GM12874 (cell line): ENCODE measurements around the gene TRIM15.

Experiments
- CTCF ChIP-seq: IDR thresholded peaks from 2 replicates; pipeline ENCODE4 v1.5.1; 2011; ENCODE audit warnings: low read depth, mild to moderate bottlenecking, control low read depth, low read length, moderate library complexity; ENCODE audit not compliant: insufficient read depth

Gene TRIM15

GRCh38 chr6:30149858-30150550, 13.3 kb upstream of the TRIM15 start:
- TF ChIP-seq CTCF: no peak

GRCh38 chr6:30150671-30151395, 12.5 kb upstream of the TRIM15 start:
- TF ChIP-seq CTCF: no peak

- no peak for TF ChIP-seq CTCF
These were observed 11.8 kb upstream of the TRIM15 start for GRCh38 chr6:30151580-30151979.

- no peak for TF ChIP-seq CTCF
These were observed 11.2 kb upstream of the TRIM15 start for GRCh38 chr6:30152016-30152673.

GRCh38 chr6:30152910-30153610, 10.3 kb upstream of the TRIM15 start:
- no peak for TF ChIP-seq CTCF

GRCh38 chr6:30154061-30154460, 9.3 kb upstream of the TRIM15 start:
- no peak for TF ChIP-seq CTCF
